ENCODE measurements around the gene VILL. TPM values are rescaled to one million over a fixed set of nuclear protein-coding genes. Genes with fewer than 3 reads are reported as not detected.

The VILL gene
- total and polyA plus RNA-seq, 2 donors (not counting 3 experiments of a cell fraction or from before 2014, with no cell fraction given) = 9.0 to 10.0 TPM

GRCh38 chr3:37984051-37984450, 6.5 kb upstream of the VILL start:
- FAIRE-seq (no peak), DNase-seq (ENCODE audit: low read depth, low spot score) (no peak)
- H3K27me3 ChIP-seq (ENCODE audit: control insufficient read depth in 2 of 2, insufficient read depth in 2 of 2, low read length in 2 of 2) = no peaks in the 10 kb centered on the region
- H3K4me3 ChIP-seq (replicated peaks in 1 of 3; ENCODE audit: insufficient read depth in 1 of 3, low read depth in 1 of 3, low read length in 3 of 3) = no peak overlapping the region
- no peak overlapping the region for H2AFZ ChIP-seq (ENCODE audit: low read depth, low read length)
- CTCF ChIA-PET = interaction anchor here (1.2 to 6.4 kb wide), 3 partner anchors 10 to 17 kb away, joined by 4 to 35 read pairs (median 6); no protein-coding TSS in a partner anchor
- no peak overlapping the region for H3K27ac ChIP-seq (ENCODE audit: insufficient read depth, low read depth, low read length)
- H3K4me1 ChIP-seq (ENCODE audit: control insufficient read depth, extremely low read depth, insufficient read depth, low read length) = no peaks in the 10 kb centered on the region
- dilution Hi-C loops (cut with MboI; ENCODE audit: extremely low pct_ligation_motif_present, low sequenced_read_pairs) = no loop called here
- TF ChIP-seq POLR2A (IDR thresholded peaks at IDR 0.05; ENCODE audit: low read depth, low read length) = no peak
- no peak for TF ChIP-seq JUN (IDR thresholded peaks at IDR 0.05; ENCODE audit: borderline replicate concordance, insufficient read depth, insufficient read length, low read depth)
- no peak for TF ChIP-seq POLR2AphosphoS5 (IDR thresholded peaks at IDR 0.05; ENCODE audit: insufficient read depth, low read depth, low read length)
- TF ChIP-seq EZH2 (IDR thresholded peaks at IDR 0.05; ENCODE audit: borderline replicate concordance, low read depth, low read length, severe bottlenecking) = no peak
- no peak for TF ChIP-seq MAX (IDR thresholded peaks at IDR 0.05; ENCODE audit: insufficient read depth, insufficient read length)
- TF ChIP-seq GATA2 (IDR thresholded peaks at IDR 0.05; ENCODE audit: insufficient read depth, insufficient read length, low read depth, low read length) = no peak
- no peak for TF ChIP-seq FOS (IDR thresholded peaks at IDR 0.05; ENCODE audit: borderline replicate concordance, insufficient read depth, low read length)
- TF ChIP-seq CTCF (IDR thresholded peaks at IDR 0.05; ENCODE audit: extremely low read depth in 1 of 2, insufficient read depth in 1 of 2, low read depth in 1 of 2, low read length in 2 of 2) = no peak
- no peak for TF ChIP-seq MYC (IDR thresholded peaks at IDR 0.05; ENCODE audit: low read depth, low read length)
- no peaks in the 10 kb centered on the region for H3K79me2 ChIP-seq (ENCODE audit: control insufficient read depth, insufficient read depth, low read length)
- H3K4me2 ChIP-seq (ENCODE audit: insufficient read depth, low read length) = no peak overlapping the region
- no peak overlapping the region for H3K9ac ChIP-seq (replicated peaks; ENCODE audit: extremely low read depth, insufficient read depth, low read length)
- H3K9me1 ChIP-seq (replicated peaks; ENCODE audit: control insufficient read depth, extremely low read depth, insufficient read depth, low read length) = no peaks in the 10 kb centered on the region
- BruUV-seq (replicated peaks) = no TSS peak
- H3K9me3 ChIP-seq (replicated peaks; ENCODE audit: control insufficient read depth, insufficient read depth, low read length) = no peaks in the 10 kb centered on the region
- H4K20me1 ChIP-seq (replicated peaks; ENCODE audit: control insufficient read depth, extremely low read depth, insufficient read depth, low read length) = no peaks in the 10 kb centered on the region
- POLR2A ChIA-PET = no interaction called here
- H3K36me3 ChIP-seq (ENCODE audit: control insufficient read depth in 2 of 2, extremely low read depth in 1 of 2, insufficient read depth in 2 of 2, low read length in 2 of 2) = peaks cover 0 to 8% of the 10 kb centered on the region in 2 experiments
- intact Hi-C loops (cut with micrococcal nuclease) = no loop called here
